Endothelial cell of umbilical vein (primary cell): ENCODE data around the gene GLYATL3.

Experiments
- EZH2 ChIP-seq: IDR thresholded peaks from 2 replicates; pipeline ENCODE4 v1.6.1; 2012; ENCODE audit warnings: borderline replicate concordance, low read depth, mild to moderate bottlenecking, moderate library complexity, low read length, inconsistent platforms; ENCODE audit not compliant: severe bottlenecking
- POLR2AphosphoS5 ChIP-seq: IDR thresholded peaks from 2 replicates; pipeline ENCODE4 v1.6.1; 2012; ENCODE audit warnings: low read depth, mild to moderate bottlenecking, control low read depth, low read length, moderate library complexity; ENCODE audit not compliant: insufficient read depth
- TF ChIP-seq, protein P1 (sequence below), 2 donors: IDR thresholded peaks; 1 replicate in 1 of 2; 2 replicates in 1 of 2; pipeline ENCODE4 v1.5.1; 2011; ENCODE audit warnings: low read length in 2 of 2, mild to moderate bottlenecking in 2 of 2, moderate library complexity in 2 of 2, control low read depth in 1 of 2, inconsistent platforms in 1 of 2, low read depth in 1 of 2; ENCODE audit not compliant: insufficient read depth in 1 of 2; ENCODE audit errors: extremely low read depth in 1 of 2
- TF ChIP-seq, protein P2 (sequence below): IDR thresholded peaks from 2 replicates; pipeline ENCODE4 v1.6.1; 2011; ENCODE audit not compliant: insufficient read depth, insufficient read length

DNA sequence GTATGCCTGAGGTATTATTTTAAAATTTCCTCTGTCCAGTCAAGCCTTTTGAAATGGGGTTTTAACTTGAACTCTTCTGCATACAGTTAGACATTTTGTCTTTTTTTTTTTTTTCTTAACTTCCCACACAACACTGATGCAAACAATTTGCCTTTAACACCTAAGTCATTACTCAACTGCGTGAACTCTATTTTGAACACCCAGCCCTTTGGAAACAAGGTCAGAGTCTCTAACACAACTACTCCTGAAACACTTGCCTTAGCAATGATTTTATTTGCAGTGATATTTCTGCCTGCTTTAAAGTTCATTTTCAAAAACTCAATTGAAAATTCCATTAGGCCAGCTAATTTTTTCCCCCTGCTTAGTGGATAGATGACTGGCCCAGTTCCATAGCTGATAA is 24.2 kb downstream of the GLYATL3 start:
- TF ChIP-seq POLR2AphosphoS5 = no peak
- TF ChIP-seq, protein P1, sequence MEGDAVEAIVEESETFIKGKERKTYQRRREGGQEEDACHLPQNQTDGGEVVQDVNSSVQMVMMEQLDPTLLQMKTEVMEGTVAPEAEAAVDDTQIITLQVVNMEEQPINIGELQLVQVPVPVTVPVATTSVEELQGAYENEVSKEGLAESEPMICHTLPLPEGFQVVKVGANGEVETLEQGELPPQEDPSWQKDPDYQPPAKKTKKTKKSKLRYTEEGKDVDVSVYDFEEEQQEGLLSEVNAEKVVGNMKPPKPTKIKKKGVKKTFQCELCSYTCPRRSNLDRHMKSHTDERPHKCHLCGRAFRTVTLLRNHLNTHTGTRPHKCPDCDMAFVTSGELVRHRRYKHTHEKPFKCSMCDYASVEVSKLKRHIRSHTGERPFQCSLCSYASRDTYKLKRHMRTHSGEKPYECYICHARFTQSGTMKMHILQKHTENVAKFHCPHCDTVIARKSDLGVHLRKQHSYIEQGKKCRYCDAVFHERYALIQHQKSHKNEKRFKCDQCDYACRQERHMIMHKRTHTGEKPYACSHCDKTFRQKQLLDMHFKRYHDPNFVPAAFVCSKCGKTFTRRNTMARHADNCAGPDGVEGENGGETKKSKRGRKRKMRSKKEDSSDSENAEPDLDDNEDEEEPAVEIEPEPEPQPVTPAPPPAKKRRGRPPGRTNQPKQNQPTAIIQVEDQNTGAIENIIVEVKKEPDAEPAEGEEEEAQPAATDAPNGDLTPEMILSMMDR (IDR thresholded peaks at IDR 0.05; ENCODE audit: extremely low read depth in 1 of 2, insufficient read depth in 1 of 2, low read depth in 1 of 2, low read length in 2 of 2) = no peak
- TF ChIP-seq EZH2 = no peak
- TF ChIP-seq, protein P2, sequence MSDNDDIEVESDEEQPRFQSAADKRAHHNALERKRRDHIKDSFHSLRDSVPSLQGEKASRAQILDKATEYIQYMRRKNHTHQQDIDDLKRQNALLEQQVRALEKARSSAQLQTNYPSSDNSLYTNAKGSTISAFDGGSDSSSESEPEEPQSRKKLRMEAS = no peak
